GM19452 (cell line): ENCODE data around the gene APOA5.
"Not testable (repeated sequence)": the region's sequence is repeated elsewhere in the genome, so short reads cannot be mapped to it uniquely, and the experiment has no call there.

Experiments
- ATAC-seq: cut with Tn5 transposase; IDR thresholded peaks from one replicate; pipeline ENCODE4 v1.9.1; 2021; ENCODE audit not compliant: unreplicated experiment

Gene APOA5

GRCh38 chr11:116801662-116802061 lies 10.0 kb upstream of the APOA5 start:
- ATAC-seq = not testable (repeated sequence)

DNA sequence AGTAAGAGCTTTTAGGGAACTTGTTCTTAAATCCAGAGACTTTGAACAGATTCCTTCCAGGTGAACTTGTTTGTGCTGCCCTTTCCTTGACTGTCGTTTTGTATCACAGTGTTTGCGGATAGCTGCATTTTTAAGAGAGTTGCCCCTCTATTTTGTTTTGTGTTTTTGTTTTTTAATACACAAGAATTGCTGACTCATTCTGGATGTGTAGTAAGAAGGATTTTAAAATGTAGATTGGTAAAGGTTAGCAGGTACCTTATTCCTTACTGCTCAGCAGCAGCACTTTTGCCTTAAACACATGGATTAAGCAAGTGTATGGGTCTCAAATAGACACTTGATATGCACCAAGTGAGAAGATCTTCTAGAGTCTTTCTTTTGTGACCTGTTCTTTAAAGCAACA lies 8.9 kb upstream of the APOA5 start:
- no peak for ATAC-seq

GRCh38 chr11:116798368-116798767 lies 6.7 kb upstream of the APOA5 start:
- ATAC-seq = no peak

- ATAC-seq = no peak
These were observed 6.1 kb upstream of the APOA5 start for GRCh38 chr11:116797816-116798215.

GRCh38 chr11:116796548-116796947 lies 4.9 kb upstream of the APOA5 start:
- no peak for ATAC-seq

- no peak for ATAC-seq
These were observed 3.2 kb upstream of the APOA5 start for GRCh38 chr11:116794851-116795250.

DNA sequence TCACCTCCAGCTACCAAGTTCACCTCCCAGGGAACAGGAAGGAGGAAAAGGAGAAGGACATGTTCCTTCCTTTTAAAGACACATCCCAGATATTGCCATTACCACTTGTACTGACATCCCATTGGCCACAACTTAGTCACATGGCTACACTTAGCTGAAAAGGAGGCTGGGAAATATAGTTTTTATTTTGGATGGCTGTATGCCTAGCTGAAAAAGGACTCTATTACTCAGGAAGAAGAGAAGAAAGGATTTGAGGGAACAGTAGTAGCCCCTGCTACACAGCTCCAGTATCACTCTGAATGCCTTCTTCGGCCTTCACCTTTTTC lies 2.1 kb upstream of the APOA5 start:
- ATAC-seq = no peak

- ATAC-seq = no peak
These were observed 1.4 kb upstream of the APOA5 start for GRCh38 chr11:116792869-116793771.

- ATAC-seq = no peak
These were observed 627 bp upstream of the APOA5 start for GRCh38 chr11:116792144-116792868.

GRCh38 chr11:116791002-116791812 lies 472 bp downstream of the APOA5 start:
- ATAC-seq = no peak

- no peak for ATAC-seq
These were observed 1.3 kb downstream of the APOA5 start for GRCh38 chr11:116790167-116791001.

GRCh38 chr11:116788975-116789374 lies 2.7 kb downstream of the APOA5 start:
- ATAC-seq = no peak

GRCh38 chr11:116788534-116788933 lies 3.1 kb downstream of the APOA5 start:
- no peak for ATAC-seq

GRCh38 chr11:116787786-116788486 lies 3.7 kb downstream of the APOA5 start, which contains the start of gene ZPR1:
Gene ZPR1 (minus strand): TSS chr11:116788023. CDS start chr11:116787990, 33 bp downstream.
- peak; percentile 89 for ATAC-seq

DNA sequence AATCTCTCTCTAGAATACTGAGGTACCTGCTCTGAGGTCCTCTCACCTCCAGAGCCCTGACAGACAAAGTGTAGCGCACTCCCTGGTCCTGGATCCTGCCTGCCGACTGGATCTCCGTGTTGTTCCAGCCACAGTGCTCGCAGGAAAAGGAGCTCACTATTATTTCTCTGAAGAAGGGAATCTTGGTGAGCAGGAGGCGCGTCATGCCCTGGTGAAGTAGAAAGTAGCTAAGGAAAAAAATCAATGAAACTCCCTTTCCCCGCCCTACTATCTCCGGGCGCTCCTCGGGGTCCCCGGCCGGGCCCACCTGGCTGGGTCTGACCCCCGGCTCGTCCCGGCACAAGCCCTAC lies 4.3 kb downstream of the APOA5 start:
- peak; percentile 4 for ATAC-seq

DNA sequence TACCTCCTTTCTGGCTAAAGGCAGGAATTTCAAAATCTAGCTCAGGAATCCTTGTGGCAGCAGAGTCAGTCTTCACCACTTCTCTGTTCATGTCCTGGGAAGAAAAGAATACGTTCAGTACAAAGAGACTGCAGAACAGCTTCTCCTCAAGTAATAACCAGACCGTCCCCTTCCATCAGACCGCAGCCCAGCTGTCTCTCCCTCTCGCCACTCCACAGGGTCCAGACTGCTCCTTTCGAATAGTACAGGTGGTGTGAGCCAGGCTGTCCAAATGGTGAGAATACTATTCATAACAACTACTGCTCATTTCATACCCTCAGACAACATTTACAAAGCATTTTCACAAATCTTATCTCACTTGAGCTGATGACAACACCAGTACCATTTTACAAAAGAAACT lies 4.7 kb downstream of the APOA5 start:
- no peak for ATAC-seq

DNA sequence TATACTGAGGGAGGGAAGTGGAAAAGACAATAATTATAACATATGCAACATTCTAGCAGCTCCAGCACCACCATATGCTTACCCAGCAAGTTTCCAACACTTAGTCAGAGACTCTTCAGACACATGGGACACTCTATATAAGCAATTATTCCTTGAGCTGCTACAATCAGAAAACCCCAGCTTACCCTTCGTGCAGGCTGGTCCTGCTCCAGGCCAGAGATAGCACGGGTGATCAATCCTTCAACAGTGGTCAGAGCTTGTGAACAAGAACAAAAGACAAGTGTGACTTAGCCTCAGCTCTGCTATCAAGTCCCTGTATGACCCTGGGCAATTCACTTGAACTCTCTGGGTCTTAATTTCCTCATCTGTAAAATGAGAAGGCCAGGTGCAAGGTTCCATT lies 5.4 kb downstream of the APOA5 start:
- ATAC-seq = no peak

DNA sequence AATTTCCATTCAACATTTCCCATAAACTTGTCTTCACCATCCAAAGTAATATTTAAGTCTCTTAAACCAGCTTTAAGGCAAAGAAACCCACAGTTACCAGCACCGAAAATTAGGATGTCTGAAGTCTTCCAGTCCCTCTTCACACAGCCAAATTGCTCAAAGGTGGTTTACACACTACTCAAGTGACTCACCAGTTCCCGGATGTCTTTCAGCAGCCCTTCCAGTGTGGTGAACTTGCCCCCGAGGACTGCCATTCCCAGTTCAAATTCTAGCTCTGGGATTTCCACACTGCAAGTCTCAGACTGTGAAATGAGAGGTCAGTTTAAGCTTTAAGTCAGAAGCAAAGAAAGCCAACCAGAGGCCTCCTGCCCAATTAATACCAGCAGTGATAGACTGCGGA lies 9.0 kb downstream of the APOA5 start:
- no peak for ATAC-seq

GRCh38 chr11:116778556-116778955 lies 13.1 kb downstream of the APOA5 start:
- ATAC-seq = no peak

GRCh38 chr11:116777056-116777455 lies 14.6 kb downstream of the APOA5 start:
- ATAC-seq = no peak
